IMR-90 (cell line): ENCODE data around the gene SLC5A2. TPM values are rescaled to one million over a fixed set of nuclear protein-coding genes. Genes with fewer than 3 reads are reported as not detected.

Source experiments
- ATAC-seq: fragments of 200-7000 bp; cut with Tn5 transposase; 2 replicates; pipeline ENCODE4 v1.9.1; 2020; ENCODE audit warnings: low read depth, mild to moderate bottlenecking, moderate library complexity
- BruUV-seq: library from RNA; stranded (reverse); fragments of 400-500 nt; replicated peaks from 2 replicates; lab custom pipeline; 2021; lab: Mats Ljungman, UMichigan
- CTCF ChIA-PET: fragments of 300-600 bp; formaldehyde crosslinking; extraction: SDS; loops from one replicate; lab custom pipeline; 2021; ENCODE audit warnings: antibody characterized with exemption; lab: Yijun Ruan, JAX
- POLR2A ChIA-PET: fragments of 300-600 bp; sonication (Branson Sonifier 250); formaldehyde crosslinking; loops from one replicate; lab custom pipeline; 2022; ENCODE audit warnings: antibody characterized with exemption; ENCODE audit not compliant: unreplicated experiment; lab: Charles Lee
- DNase-seq: peaks from one replicate; pipeline ENCODE4 v3.0.0; 2013
- H2AFZ ChIP-seq: replicated peaks from 2 replicates; pipeline ENCODE3; 2013; ENCODE audit warnings: low read length, mild to moderate bottlenecking; ENCODE audit not compliant: poor library complexity
- H2AK5ac ChIP-seq: 2 replicates; pipeline ENCODE4 v1.6.1; 2013; ENCODE audit warnings: low read depth, low read length, inconsistent platforms
- H2AK9ac ChIP-seq: replicated peaks from 2 replicates; pipeline ENCODE3; 2013; ENCODE audit warnings: mild to moderate bottlenecking, low read depth, low read length, moderate library complexity; ENCODE audit not compliant: poor library complexity
- H2BK120ac ChIP-seq: 2 replicates; pipeline ENCODE4 v1.6.1; 2013; ENCODE audit warnings: low read depth, low read length, inconsistent platforms
- H2BK15ac ChIP-seq: 3 replicates; pipeline ENCODE4 v1.6.1; 2013; ENCODE audit warnings: low read depth, low read length, inconsistent platforms
- H2BK20ac ChIP-seq: 2 replicates; pipeline ENCODE4 v1.6.1; 2013; ENCODE audit warnings: low read depth, mild to moderate bottlenecking, inconsistent platforms, low read length, moderate library complexity
- H2BK5ac ChIP-seq: 2 replicates; pipeline ENCODE4 v1.6.1; 2013; ENCODE audit warnings: mild to moderate bottlenecking, low read depth, low read length, inconsistent platforms; ENCODE audit not compliant: poor library complexity, severe bottlenecking
- H3K14ac ChIP-seq: replicated peaks from 2 replicates; pipeline ENCODE4 v1.6.1; 2013; ENCODE audit warnings: low read depth, low read length, inconsistent platforms
- H3K18ac ChIP-seq: 2 replicates; pipeline ENCODE4 v1.6.1; 2013; ENCODE audit warnings: low read depth, low read length, control low read depth
- H3K23ac ChIP-seq: 2 replicates; pipeline ENCODE4 v1.6.1; 2013; ENCODE audit warnings: low read depth, low read length, inconsistent platforms
- H3K27ac ChIP-seq: 2 replicates; pipeline ENCODE4 v1.5.1; 2013; ENCODE audit warnings: mild to moderate bottlenecking, control low read depth, low read length; ENCODE audit not compliant: insufficient read depth
- H3K27me3 ChIP-seq: 2 replicates; pipeline ENCODE4 v1.6.1; 2013; ENCODE audit warnings: low read length; ENCODE audit not compliant: control insufficient read depth, insufficient read depth
- H3K36me3 ChIP-seq: 2 replicates; pipeline ENCODE4 v1.6.1; 2013; ENCODE audit warnings: low read length, mixed read lengths; ENCODE audit not compliant: control insufficient read depth, insufficient read depth
- H3K4ac ChIP-seq: 2 replicates; pipeline ENCODE4 v1.6.1; 2013; ENCODE audit warnings: low read depth, low read length, inconsistent platforms
- H3K4me1 ChIP-seq: 2 replicates; pipeline ENCODE4 v1.6.1; 2013; ENCODE audit warnings: low read length, mixed read lengths; ENCODE audit not compliant: control insufficient read depth, insufficient read depth
- H3K4me2 ChIP-seq: 2 replicates; pipeline ENCODE4 v1.6.1; 2013; ENCODE audit warnings: low read depth, mild to moderate bottlenecking, control low read depth, low read length, moderate library complexity
- H3K4me3 ChIP-seq: 2 replicates; pipeline ENCODE4 v1.5.1; 2013; ENCODE audit warnings: low read depth, mild to moderate bottlenecking, control low read depth, low read length, moderate library complexity; ENCODE audit not compliant: insufficient read depth
- H3K56ac ChIP-seq: 2 replicates; pipeline ENCODE4 v1.6.1; 2013; ENCODE audit warnings: low read length, inconsistent platforms; ENCODE audit not compliant: insufficient read depth; ENCODE audit errors: extremely low read depth
- H3K79me1 ChIP-seq, 2 experiments: 2 replicates each; pipeline ENCODE4 v1.6.1; 2013; ENCODE audit warnings: low read length in 2 of 2, inconsistent platforms in 1 of 2, low read depth in 1 of 2
- H3K9ac ChIP-seq: 2 replicates; pipeline ENCODE4 v1.6.1; 2013; ENCODE audit warnings: low read depth, low read length, control low read depth
- H3K9me1 ChIP-seq: 2 replicates; pipeline ENCODE4 v1.6.1; 2013; ENCODE audit warnings: low read length, inconsistent platforms; ENCODE audit not compliant: insufficient read depth
- H3K9me3 ChIP-seq: 2 replicates; pipeline ENCODE4 v1.6.1; 2013; ENCODE audit warnings: low read length; ENCODE audit not compliant: control insufficient read depth, insufficient read depth
- H4K20me1 ChIP-seq: 2 replicates; pipeline ENCODE4 v1.6.1; 2013; ENCODE audit warnings: low read length, inconsistent platforms; ENCODE audit not compliant: insufficient read depth
- H4K5ac ChIP-seq: 2 replicates; pipeline ENCODE4 v1.6.1; 2013; ENCODE audit warnings: mild to moderate bottlenecking, low read depth, low read length, control low read depth
- H4K8ac ChIP-seq, 2 experiments: 2 replicates each; pipeline ENCODE4 v1.6.1; 2013; ENCODE audit warnings: low read depth in 2 of 2, low read length in 2 of 2, control low read depth in 1 of 2, inconsistent platforms in 1 of 2
- H4K91ac ChIP-seq: 2 replicates; pipeline ENCODE4 v1.6.1; 2013; ENCODE audit warnings: low read depth, low read length, inconsistent platforms; ENCODE audit not compliant: insufficient read depth
- POLR2A ChIP-seq: IDR thresholded peaks from 2 replicates; pipeline ENCODE4 v1.6.1; 2012; ENCODE audit warnings: mild to moderate bottlenecking, low read depth, low read length
- USF2 ChIP-seq: fragments of 150-350 bp; IDR thresholded peaks from 2 replicates; pipeline ENCODE4 v1.6.1; 2017; ENCODE audit warnings: mild to moderate bottlenecking, antibody characterized with exemption, low read length, low read depth
- WGBS, 2 experiments: methylation state at CpG; one replicate each; pipeline versions ENCODE4 v1.1.5 to v1.1.7; 2013; ENCODE audit warnings: missing lambda C conversion rate in 2 of 2; ENCODE audit not compliant: insufficient read length in 1 of 2; ENCODE audit errors: extremely low coverage in 2 of 2; 5-methylcytosine and 5-hydroxymethylcytosine counted together
- dilution Hi-C: fragments of 300-500 bp; cut with HindIII; formaldehyde crosslinking; loops from one replicate; pipeline ENCODE4 v1.14.3; 2018; ENCODE audit warnings: low sequenced_read_pairs; ENCODE audit not compliant: unreplicated experiment
- in situ Hi-C: fragments of 300-500 bp; cut with MboI; formaldehyde crosslinking; loops from 3 replicates; pipeline ENCODE4 v1.14.3; 2019; ENCODE audit warnings: low sequenced_read_pairs, inconsistent platforms, mixed read lengths
- intact Hi-C: fragments of 100-400 bp; cut with micrococcal nuclease; formaldehyde crosslinking; loops from 2 replicates; pipeline ENCODE4 v1.10.0; 2022
- polyA plus RNA-seq, 3 experiments: library from polyadenylated mRNA; depleted of rRNA; stranded (reverse); fragments of >200 nt; gene quantifications; 2 replicates each; pipeline ENCODE4 v1.2.3, GENCODE V29; 2012; ENCODE audit warnings: low replicate concordance in 1 of 3
- total RNA-seq: library from RNA; depleted of rRNA; stranded (reverse); fragments of >200 nt; gene quantifications from 2 replicates; pipeline ENCODE4 v1.2.3, GENCODE V29; 2012

The SLC5A2 gene
- total and polyA plus RNA-seq, 2 of the 4 experiments (the other 2 are of a cell fraction): not detected

GRCh38 chr16:31530405-31530804 is 47.5 kb downstream of the SLC5A2 start:
- ATAC-seq: no peak
- Histone ChIP-seq H3K4me2 (no peak overlapping the region), H3K9ac (no peak overlapping the region), H2AK5ac (no peak overlapping the region), H4K5ac (no peak overlapping the region), H3K4me3 (no peak overlapping the region), H3K36me3 (no peaks in the 10 kb centered on the region), H3K9me3 (no peaks in the 10 kb centered on the region), H2AK9ac (no peak overlapping the region), H2BK20ac (no peak overlapping the region), H3K9me1 (no peaks in the 10 kb centered on the region), H3K56ac (no peak overlapping the region), H2BK15ac (no peak overlapping the region), H3K27me3 (peaks cover 24% of the 10 kb centered on the region), H4K20me1 (no peaks in the 10 kb centered on the region), H3K14ac (no peak overlapping the region), H2BK120ac (no peak overlapping the region), H3K4me1 (peaks cover 4% of the 10 kb centered on the region; the same call in 1 of the 2 replicates), H3K23ac (no peak overlapping the region), H4K8ac (no peak overlapping the region), H2AFZ (no peak overlapping the region), H4K91ac (no peak overlapping the region), H2BK5ac (no peak overlapping the region), H3K18ac (no peak overlapping the region), H3K27ac (no peak overlapping the region), H3K4ac (no peak overlapping the region), H3K79me1 (no peaks in the 10 kb centered on the region)
- dilution Hi-C loops (no loop called here), in situ Hi-C loops (no loop called here), intact Hi-C loops (no loop called here)
- TF ChIP-seq POLR2A: no peak
- TF ChIP-seq USF2: no peak
- WGBS, 2 experiments: no CpG with 5 or more reads among the region's 5 CpGs
- CTCF ChIA-PET: no interaction called here
- no TSS peak for BruUV-seq
- POLR2A ChIA-PET: no interaction called here
- no peak for DNase-seq
